Type B pancreatic cell (in vitro differentiated cells): ENCODE measurements around the gene MTARC2. TPM values are rescaled to one million over a fixed set of nuclear protein-coding genes. Genes with fewer than 3 reads are reported as not detected.

Source experiments
- DNase-seq: peaks from one replicate; pipeline ENCODE4 v3.0.0; 2021; ENCODE audit warnings: mixed read lengths; ENCODE audit not compliant: unreplicated experiment; ENCODE audit errors: extremely low spot score
- H3K27ac Mint-ChIP-seq: 2 replicates; pipeline ENCODE4 v1.8.0; 2021; ENCODE audit warnings: mild to moderate bottlenecking, mixed read lengths
- H3K27me3 Mint-ChIP-seq: 2 replicates; pipeline ENCODE4 v1.8.0; 2021; ENCODE audit warnings: mixed read lengths
- H3K36me3 Mint-ChIP-seq: 2 replicates; pipeline ENCODE4 v1.8.0; 2021; ENCODE audit warnings: mixed read lengths
- H3K4me1 Mint-ChIP-seq: one replicate; pipeline ENCODE4 v1.8.0; 2021; ENCODE audit warnings: mixed read lengths; ENCODE audit not compliant: unreplicated experiment
- H3K4me3 Mint-ChIP-seq: 2 replicates; pipeline ENCODE4 v1.8.0; 2021; ENCODE audit warnings: mild to moderate bottlenecking, mixed read lengths
- H3K9me3 Mint-ChIP-seq: 2 replicates; pipeline ENCODE4 v1.8.0; 2021; ENCODE audit warnings: mixed read lengths
- CTCF ChIP-seq: fragments of 200-600 bp; sonication (generic); conservative IDR thresholded peaks from 2 replicates; pipeline ENCODE4 v1.5.0; 2021; ENCODE audit warnings: antibody characterized with exemption, mild to moderate bottlenecking
- total RNA-seq: library from RNA; stranded (reverse); gene quantifications from 2 replicates; pipeline ENCODE4 v1.2.1, GENCODE V29; 2021; ENCODE audit warnings: low replicate concordance

Gene MTARC2
- total RNA-seq, 1 donor from 2014 or later: 14.4 TPM

GRCh38 chr1:220702733-220703270 lies 45.3 kb upstream of the MTARC2 start:
- no peaks in the 10 kb centered on the region for H3K36me3 Mint-ChIP-seq
- no peak overlapping the region for H3K4me3 Mint-ChIP-seq
- no peak for DNase-seq
- H3K27me3 Mint-ChIP-seq: peaks cover 4% of the 10 kb centered on the region
- no peak overlapping the region for H3K27ac Mint-ChIP-seq
- no peak for TF ChIP-seq CTCF
- H3K4me1 Mint-ChIP-seq: peaks cover 13% of the 10 kb centered on the region
- H3K9me3 Mint-ChIP-seq: peaks cover 3% of the 10 kb centered on the region

- TF ChIP-seq CTCF: no peak
- peaks cover 13% of the 10 kb centered on the region for H3K4me1 Mint-ChIP-seq
- no peak for DNase-seq
- no peak overlapping the region for H3K27ac Mint-ChIP-seq
- peaks cover 3% of the 10 kb centered on the region for H3K9me3 Mint-ChIP-seq
- no peak overlapping the region for H3K4me3 Mint-ChIP-seq
- peaks cover 4% of the 10 kb centered on the region for H3K27me3 Mint-ChIP-seq
- H3K36me3 Mint-ChIP-seq: no peaks in the 10 kb centered on the region
Observed at GRCh38 chr1:220703305-220703704, 44.8 kb upstream of the MTARC2 start.

GRCh38 chr1:220705782-220706181 lies 42.3 kb upstream of the MTARC2 start:
- no peak for TF ChIP-seq CTCF
- Mint-ChIP-seq H3K4me3 (no peak overlapping the region), H3K9me3 (peaks cover 3% of the 10 kb centered on the region), H3K27ac (no peak overlapping the region), H3K36me3 (no peaks in the 10 kb centered on the region), H3K27me3 (peaks cover 4% of the 10 kb centered on the region), H3K4me1 (peaks cover 11% of the 10 kb centered on the region)
- DNase-seq: no peak

GRCh38 chr1:220706480-220706879 lies 41.6 kb upstream of the MTARC2 start:
- peak overlapping the region; percentile 16 for H3K27ac Mint-ChIP-seq
- H3K4me3 Mint-ChIP-seq: no peak overlapping the region
- peaks cover 3% of the 10 kb centered on the region for H3K9me3 Mint-ChIP-seq
- no peaks in the 10 kb centered on the region for H3K36me3 Mint-ChIP-seq
- H3K4me1 Mint-ChIP-seq: peaks cover 7% of the 10 kb centered on the region
- DNase-seq: no peak
- TF ChIP-seq CTCF: no peak
- peaks cover 4% of the 10 kb centered on the region for H3K27me3 Mint-ChIP-seq

- peaks cover 7% of the 10 kb centered on the region for H3K4me1 Mint-ChIP-seq
- H3K9me3 Mint-ChIP-seq: peaks cover 3% of the 10 kb centered on the region
- no peak for TF ChIP-seq CTCF
- H3K27ac Mint-ChIP-seq: no peak overlapping the region
- DNase-seq: no peak
- no peak overlapping the region for H3K4me3 Mint-ChIP-seq
- H3K36me3 Mint-ChIP-seq: no peaks in the 10 kb centered on the region
- H3K27me3 Mint-ChIP-seq: peaks cover 4% of the 10 kb centered on the region
Observed at GRCh38 chr1:220707160-220707559, 41.0 kb upstream of the MTARC2 start.

GRCh38 chr1:220708244-220708643 lies 39.9 kb upstream of the MTARC2 start:
- no peaks in the 10 kb centered on the region for H3K36me3 Mint-ChIP-seq
- H3K9me3 Mint-ChIP-seq: peaks cover 3% of the 10 kb centered on the region
- no peak for DNase-seq
- peaks cover 7% of the 10 kb centered on the region for H3K4me1 Mint-ChIP-seq
- H3K4me3 Mint-ChIP-seq: no peak overlapping the region
- TF ChIP-seq CTCF: no peak
- peaks cover 4% of the 10 kb centered on the region for H3K27me3 Mint-ChIP-seq
- no peak overlapping the region for H3K27ac Mint-ChIP-seq
